MCF 10A (cell line): ENCODE results near the gene PDE4D. TPM values are rescaled to one million over a fixed set of nuclear protein-coding genes. Genes with fewer than 3 reads are reported as not detected.

ENCODE experiments used
- BruUV-seq: library from RNA; stranded (reverse); fragments of 400-500 nt; replicated peaks from 2 replicates; lab custom pipeline; 2021; lab: Mats Ljungman, UMichigan
- CTCF ChIA-PET: fragments of 300-600 bp; sonication (Branson Sonifier 250); formaldehyde crosslinking; extraction: SDS; loops from one replicate; lab custom pipeline; 2021; ENCODE audit warnings: antibody characterized with exemption, inconsistent platforms; lab: Yijun Ruan, JAX
- POLR2A ChIA-PET: fragments of 300-600, 350-650 bp; sonication (Branson Sonifier 250); formaldehyde crosslinking; extraction: SDS; loops from one replicate; lab custom pipeline; 2020; ENCODE audit warnings: antibody characterized with exemption, inconsistent platforms; lab: Yijun Ruan, JAX
- DNase-seq: peaks from one replicate; pipeline ENCODE4 v3.0.0-alpha.2; 2018; ENCODE audit not compliant: unreplicated experiment
- H3K27ac Mint-ChIP-seq: one replicate; pipeline ENCODE4 v1.8.0; 2022; ENCODE audit warnings: mild to moderate bottlenecking, low read depth, mixed read lengths; ENCODE audit not compliant: unreplicated experiment
- H3K27me3 Mint-ChIP-seq: one replicate; pipeline ENCODE4 v1.8.0; 2022; ENCODE audit warnings: mixed read lengths; ENCODE audit not compliant: insufficient read depth, unreplicated experiment
- H3K36me3 Mint-ChIP-seq: one replicate; pipeline ENCODE4 v1.8.0; 2022; ENCODE audit warnings: mild to moderate bottlenecking, moderate library complexity, mixed read lengths; ENCODE audit not compliant: insufficient read depth, unreplicated experiment
- H3K4me1 Mint-ChIP-seq: one replicate; pipeline ENCODE4 v1.8.0; 2022; ENCODE audit warnings: mixed read lengths; ENCODE audit not compliant: insufficient read depth, unreplicated experiment
- H3K4me3 Mint-ChIP-seq: one replicate; pipeline ENCODE4 v1.8.0; 2022; ENCODE audit warnings: mild to moderate bottlenecking, moderate library complexity, mixed read lengths; ENCODE audit not compliant: unreplicated experiment
- H3K9me3 Mint-ChIP-seq: one replicate; pipeline ENCODE4 v1.8.0; 2022; ENCODE audit warnings: mixed read lengths; ENCODE audit not compliant: unreplicated experiment
- CTCF ChIP-seq: fragments of 200-600 bp; IDR thresholded peaks from one replicate; pipeline ENCODE4 v1.8.0; 2022; ENCODE audit warnings: antibody characterized with exemption, mild to moderate bottlenecking; ENCODE audit not compliant: unreplicated experiment
- intact Hi-C: fragments of 100-400 bp; cut with micrococcal nuclease; formaldehyde crosslinking; loops from 2 replicates; pipeline ENCODE4 v1.14.1; 2022
- total RNA-seq: library from RNA; stranded (reverse); gene quantifications from 2 replicates; pipeline ENCODE4 v1.2.3, GENCODE V29; 2022

PDE4D gene
- total RNA-seq, 1 experiment from 2014 or later: 85.0 TPM

- Mint-ChIP-seq H3K9me3 (no peaks in the 10 kb centered on the region), H3K4me1 (no peaks in the 10 kb centered on the region), H3K27me3 (peaks cover 79% of the 10 kb centered on the region), H3K36me3 (no peaks in the 10 kb centered on the region), H3K4me3 (no peak overlapping the region), H3K27ac (no peak overlapping the region)
- BruUV-seq: no TSS peak
- ChIA-PET POLR2A (no interaction called here), CTCF (no interaction called here)
- DNase-seq: no peak
- intact Hi-C loops: no loop called here
- no peak for TF ChIP-seq CTCF
These were observed 28.3 kb upstream of the PDE4D start for GRCh38 chr5:59921816-59922215.

GRCh38 chr5:59919484-59919883, 26.0 kb upstream of the PDE4D start:
- no peak overlapping the region for H3K4me3 Mint-ChIP-seq
- POLR2A ChIA-PET: no interaction called here
- no peaks in the 10 kb centered on the region for H3K36me3 Mint-ChIP-seq
- intact Hi-C loops: no loop called here
- peaks cover 78% of the 10 kb centered on the region for H3K27me3 Mint-ChIP-seq
- TF ChIP-seq CTCF: no peak
- DNase-seq: no peak
- CTCF ChIA-PET: no interaction called here
- H3K27ac Mint-ChIP-seq: no peak overlapping the region
- H3K9me3 Mint-ChIP-seq: no peaks in the 10 kb centered on the region
- H3K4me1 Mint-ChIP-seq: no peaks in the 10 kb centered on the region
- BruUV-seq: no TSS peak

- H3K9me3 Mint-ChIP-seq: no peaks in the 10 kb centered on the region
- peaks cover 81% of the 10 kb centered on the region for H3K27me3 Mint-ChIP-seq
- intact Hi-C loops: no loop called here
- no peak for DNase-seq
- BruUV-seq: no TSS peak
- CTCF ChIA-PET: no interaction called here
- H3K4me3 Mint-ChIP-seq: no peak overlapping the region
- H3K36me3 Mint-ChIP-seq: no peaks in the 10 kb centered on the region
- POLR2A ChIA-PET: no interaction called here
- H3K27ac Mint-ChIP-seq: no peak overlapping the region
- no peak for TF ChIP-seq CTCF
- no peaks in the 10 kb centered on the region for H3K4me1 Mint-ChIP-seq
These were observed 23.6 kb upstream of the PDE4D start for GRCh38 chr5:59917121-59917520.

GRCh38 chr5:59905188-59905587, 11.7 kb upstream of the PDE4D start:
- no peak for DNase-seq
- no peaks in the 10 kb centered on the region for H3K4me1 Mint-ChIP-seq
- ChIA-PET CTCF (no interaction called here), POLR2A (no interaction called here)
- H3K36me3 Mint-ChIP-seq: no peaks in the 10 kb centered on the region
- H3K9me3 Mint-ChIP-seq: no peaks in the 10 kb centered on the region
- intact Hi-C loops: no loop called here
- no peak overlapping the region for H3K27ac Mint-ChIP-seq
- no TSS peak for BruUV-seq
- no peak for TF ChIP-seq CTCF
- H3K27me3 Mint-ChIP-seq: peaks cover 97% of the 10 kb centered on the region
- no peak overlapping the region for H3K4me3 Mint-ChIP-seq
